HG02763 (cell line): ENCODE results near the gene FMNL3.

Experiments used
- ATAC-seq: cut with Tn5 transposase; IDR thresholded peaks from one replicate; pipeline ENCODE4 v1.9.1; 2021; ENCODE audit warnings: mild to moderate bottlenecking, moderate library complexity; ENCODE audit not compliant: unreplicated experiment

The FMNL3 gene

DNA sequence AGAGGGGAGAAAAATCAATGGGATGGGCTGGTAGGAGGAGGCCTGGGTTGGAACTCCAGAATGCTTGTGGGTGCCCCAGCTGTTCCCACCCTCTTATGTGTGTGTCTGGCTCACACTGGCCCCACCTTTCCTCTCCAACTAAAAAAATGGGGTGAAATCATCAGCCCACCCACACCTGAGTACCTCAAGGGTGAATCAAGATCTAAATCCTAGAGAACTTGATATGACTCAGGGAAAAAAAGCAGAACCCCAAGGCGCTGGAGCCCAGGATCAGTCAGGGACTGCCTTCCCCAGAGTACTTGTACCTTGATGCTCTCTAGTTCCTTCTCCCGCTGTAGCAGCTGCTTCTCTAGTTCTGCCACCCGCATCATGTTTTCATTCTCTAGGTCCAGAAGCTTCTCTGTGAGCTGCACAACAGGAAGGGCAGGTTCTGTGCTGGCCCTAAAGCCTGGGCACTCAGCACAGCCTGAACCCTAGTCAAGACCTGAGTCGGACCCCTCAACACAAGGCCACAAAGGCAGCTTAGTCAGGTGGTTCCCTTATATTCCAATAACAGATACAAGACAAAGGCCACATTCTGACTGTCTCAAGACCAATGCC, 54.2 kb downstream of the FMNL3 start:
- no peak for ATAC-seq

DNA sequence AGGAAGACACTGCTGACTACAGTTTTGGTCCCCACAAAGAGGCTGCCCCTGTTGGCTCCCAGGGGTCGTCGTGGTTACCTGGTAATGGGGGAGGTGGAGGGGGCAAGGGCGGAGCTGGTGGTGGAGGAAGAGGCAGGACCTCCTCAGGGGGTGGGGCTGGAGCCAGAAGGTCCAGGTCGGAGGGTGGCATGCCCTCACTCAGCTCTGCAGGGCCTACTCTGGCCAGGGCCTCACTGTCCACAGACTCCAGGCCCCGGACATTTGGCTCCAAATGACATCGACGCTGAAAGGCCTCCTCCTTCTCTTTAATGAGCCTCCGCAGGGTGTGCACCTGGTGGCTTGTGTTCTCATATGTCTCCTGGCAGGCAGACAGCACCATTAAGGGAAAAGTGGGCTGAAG, 55.4 kb downstream of the FMNL3 start:
- ATAC-seq = no peak

DNA sequence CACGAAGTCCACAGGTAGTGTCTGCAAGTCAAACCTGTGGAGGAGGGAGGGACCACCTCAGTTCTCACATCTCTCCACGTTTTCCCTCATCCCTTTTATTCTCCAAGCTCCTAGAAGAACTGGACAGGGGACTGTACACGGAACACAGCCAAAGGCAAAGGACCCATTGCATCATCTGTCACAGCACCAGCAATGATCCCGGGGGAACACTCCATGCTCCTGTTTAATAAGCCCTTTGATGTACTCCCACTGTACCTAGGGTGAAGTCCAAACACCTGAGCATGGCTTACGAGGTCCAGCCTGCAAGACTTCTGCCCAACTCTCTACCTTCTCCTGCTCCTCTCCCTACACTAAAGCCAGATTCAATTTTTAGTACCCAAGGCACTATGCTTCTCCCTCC, 57.3 kb downstream of the FMNL3 start:
- ATAC-seq = no peak

DNA sequence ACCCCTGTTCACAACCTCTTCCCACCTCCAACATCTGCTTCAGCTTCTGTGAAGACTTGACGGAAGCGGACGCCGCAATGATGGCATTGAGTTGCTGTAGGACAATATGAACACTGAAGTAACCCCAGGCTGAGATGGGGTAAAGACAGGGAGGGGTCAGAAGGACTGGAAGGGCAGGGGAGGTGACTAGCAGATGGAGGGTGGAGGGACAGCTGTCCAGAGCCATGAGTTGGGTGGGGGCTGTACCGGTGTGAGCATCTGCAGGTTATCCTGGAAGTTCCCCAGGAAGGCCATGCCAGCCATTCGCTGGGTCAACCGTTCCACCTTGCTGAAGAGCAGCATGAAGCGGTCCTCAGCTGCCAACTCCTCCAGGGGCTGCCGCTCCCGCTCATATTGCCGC, 57.8 kb downstream of the FMNL3 start:
- no peak for ATAC-seq

DNA sequence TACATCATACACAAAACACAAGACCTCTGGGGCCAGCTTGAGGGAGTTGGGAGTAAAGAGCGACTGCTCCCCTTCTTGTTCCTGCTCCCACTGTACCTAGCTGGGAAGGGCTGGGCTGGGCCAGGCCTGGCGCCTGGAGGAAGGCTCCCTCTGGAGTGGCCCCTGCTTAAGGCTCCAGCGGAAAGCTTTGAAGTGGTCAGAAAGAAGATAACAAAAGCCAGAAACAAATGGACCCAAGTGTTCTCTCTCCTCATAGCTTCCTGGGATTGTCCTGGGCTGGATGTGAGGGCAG, 58.5 kb downstream of the FMNL3 start:
- no peak for ATAC-seq

DNA sequence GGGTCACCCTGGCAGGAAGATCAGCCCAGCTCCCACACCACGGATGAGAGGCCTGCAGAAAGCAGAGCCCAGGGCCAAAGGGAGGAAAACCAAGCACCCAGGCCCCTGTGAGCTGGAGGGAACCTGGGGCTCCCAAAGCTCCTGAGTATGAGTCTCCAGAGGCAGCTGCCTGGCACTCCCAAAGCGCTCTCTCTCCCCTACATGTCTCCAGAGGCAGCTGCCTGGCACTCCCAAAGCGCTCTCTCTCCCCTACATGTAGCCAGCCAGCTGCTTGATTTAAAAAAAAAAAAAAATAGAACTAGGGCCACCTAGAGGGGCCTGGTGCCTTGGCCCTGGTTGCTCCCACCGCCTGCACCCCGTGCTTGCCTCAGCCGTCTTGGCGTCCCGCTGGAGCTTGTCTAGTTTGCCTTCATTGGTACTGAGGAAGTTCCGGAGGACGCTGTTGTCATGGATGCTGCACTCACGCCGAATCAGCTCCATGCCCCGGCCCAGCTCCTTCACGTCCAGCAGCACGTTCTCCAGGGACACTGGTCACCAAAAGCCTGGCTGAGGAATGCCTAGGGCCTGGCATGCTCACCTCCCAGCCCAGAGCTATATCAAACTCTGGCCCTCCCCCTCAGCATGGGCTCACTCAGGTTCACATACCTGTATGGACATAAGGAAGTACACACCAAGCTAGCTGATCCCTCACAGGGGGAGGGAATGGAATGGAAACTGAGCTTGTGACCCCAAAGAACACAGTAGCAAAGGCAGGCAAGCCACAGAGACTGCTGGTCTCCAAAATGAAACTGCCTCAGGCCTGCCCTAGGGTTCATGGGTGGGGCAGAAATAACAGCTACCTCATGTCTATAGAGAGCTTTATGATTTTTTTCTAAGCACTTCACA, 59.1 kb downstream of the FMNL3 start:
- ATAC-seq = no peak

DNA sequence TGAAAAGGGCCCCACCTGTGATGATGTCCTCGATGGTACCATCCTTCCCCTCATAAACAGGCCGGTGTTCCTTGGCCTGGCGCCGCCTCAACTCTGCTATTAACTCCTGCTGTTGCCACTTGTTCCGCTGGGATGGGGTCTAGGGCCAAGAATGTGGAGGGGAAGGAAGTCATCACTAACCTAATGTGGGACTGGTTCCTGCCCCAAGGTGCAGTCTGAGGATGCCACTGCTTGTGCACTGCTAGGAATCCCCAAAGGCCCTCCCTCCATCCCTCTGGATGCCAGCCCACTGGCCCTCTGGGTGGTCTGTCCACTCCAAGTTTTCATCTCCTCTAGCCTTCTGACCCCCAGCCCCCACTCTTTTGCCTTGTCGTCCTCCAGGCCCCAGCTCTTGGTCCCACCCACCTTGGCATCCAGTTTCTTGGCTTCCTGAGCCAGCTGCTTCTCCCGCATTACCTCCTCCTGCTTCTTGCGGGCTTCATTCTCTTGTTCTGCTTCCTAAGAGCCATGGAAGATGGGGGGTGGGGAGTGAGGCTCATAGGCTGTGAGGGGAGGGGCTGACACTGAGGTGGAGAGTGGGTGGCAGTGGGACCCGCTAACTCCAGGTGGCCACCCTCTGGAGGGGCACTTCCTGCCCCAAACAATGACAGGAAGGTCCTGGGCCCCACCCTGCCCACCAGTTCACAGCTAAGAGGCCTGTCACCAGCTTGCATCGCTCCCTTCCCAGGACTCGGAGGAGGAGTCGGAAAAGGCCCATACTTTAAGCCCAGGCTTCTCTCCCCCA, 60.1 kb downstream of the FMNL3 start:
- no peak for ATAC-seq

DNA sequence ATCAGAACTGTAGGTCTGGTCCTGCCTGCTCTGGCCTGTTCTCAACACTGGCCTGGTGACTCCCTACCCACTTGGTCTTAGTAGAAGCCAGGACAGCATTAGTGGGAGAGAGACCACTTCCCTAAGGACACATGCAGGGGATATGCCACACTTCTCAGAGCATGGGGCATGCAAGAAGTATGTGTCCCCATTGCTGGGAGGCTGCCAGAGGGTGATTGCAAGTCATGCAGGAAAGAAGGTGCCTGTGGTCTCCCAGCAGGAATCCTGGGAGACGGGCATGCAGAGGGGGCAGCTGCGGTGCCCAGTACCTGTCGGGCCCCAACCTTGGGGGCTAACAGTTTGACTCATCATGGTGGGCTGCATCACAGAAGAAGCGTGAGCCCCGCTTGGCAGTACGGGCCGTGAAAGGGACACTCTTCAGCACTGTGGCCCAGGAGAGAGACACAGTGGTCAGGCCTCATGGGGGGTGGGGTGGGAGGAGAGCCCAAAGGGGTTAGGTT, 60.8 kb downstream of the FMNL3 start:
- ATAC-seq = no peak

DNA sequence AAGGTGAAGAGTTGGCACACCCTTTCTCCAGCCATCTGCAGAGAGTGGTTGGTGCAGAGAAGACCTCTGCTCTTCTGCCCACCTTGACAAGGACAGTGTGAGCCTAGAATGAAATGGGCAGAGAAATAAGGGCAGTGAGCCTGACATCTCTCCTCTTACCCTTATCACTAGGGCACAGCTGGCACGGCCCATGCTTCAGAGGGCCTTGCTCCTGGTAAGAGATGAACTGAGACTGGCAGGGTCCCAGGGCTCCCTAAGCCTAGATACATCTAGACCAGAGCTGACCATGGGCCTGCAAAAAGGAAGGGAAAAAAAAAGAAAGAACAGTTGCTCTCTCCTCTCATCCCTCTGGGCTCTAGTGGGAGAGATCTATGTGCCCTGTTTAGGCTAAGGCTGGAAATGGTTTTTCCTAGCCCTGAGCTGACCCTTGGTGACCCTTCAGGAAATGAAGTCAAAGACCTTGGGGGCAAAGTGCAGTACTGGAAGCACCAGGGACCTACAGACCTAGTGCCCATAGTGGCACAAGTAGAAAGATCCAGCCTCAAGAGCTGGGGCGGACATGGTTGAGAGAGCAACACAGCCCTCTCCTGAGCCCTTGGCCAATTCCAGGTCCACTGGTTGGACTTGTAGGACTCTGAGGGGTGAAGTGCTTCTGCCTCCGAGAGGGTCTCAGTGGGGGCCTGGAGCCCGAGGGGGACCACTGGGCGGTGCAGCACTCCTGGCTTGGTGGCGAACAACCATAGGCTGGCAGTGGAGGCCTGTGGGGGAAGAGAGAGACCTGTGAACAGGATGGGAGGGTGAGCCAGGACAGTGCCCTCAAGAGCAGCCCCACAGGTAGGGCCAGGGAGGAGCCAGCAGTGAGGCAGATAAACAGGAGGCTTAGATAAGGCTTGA, 61.8 kb downstream of the FMNL3 start:
- ATAC-seq = no peak

DNA sequence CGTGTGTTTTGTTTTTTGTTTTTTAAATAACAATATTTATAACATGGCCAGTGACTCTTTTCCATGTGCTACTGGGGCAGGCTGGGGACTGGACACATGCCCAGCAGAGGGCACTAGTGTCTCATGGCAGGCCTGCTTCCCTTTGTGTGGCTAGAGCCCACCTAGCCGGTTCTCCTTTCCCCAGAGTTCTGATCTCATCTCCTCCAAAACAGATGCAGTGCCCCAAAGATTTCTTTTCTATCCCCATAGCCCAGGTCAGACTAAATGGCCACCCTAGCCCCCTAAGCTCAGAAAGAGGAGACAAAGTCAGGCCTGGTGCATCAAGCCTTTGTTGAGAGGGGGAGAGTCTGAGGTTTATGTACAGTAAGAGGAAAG, 62.6 kb downstream of the FMNL3 start:
- ATAC-seq = no peak

DNA sequence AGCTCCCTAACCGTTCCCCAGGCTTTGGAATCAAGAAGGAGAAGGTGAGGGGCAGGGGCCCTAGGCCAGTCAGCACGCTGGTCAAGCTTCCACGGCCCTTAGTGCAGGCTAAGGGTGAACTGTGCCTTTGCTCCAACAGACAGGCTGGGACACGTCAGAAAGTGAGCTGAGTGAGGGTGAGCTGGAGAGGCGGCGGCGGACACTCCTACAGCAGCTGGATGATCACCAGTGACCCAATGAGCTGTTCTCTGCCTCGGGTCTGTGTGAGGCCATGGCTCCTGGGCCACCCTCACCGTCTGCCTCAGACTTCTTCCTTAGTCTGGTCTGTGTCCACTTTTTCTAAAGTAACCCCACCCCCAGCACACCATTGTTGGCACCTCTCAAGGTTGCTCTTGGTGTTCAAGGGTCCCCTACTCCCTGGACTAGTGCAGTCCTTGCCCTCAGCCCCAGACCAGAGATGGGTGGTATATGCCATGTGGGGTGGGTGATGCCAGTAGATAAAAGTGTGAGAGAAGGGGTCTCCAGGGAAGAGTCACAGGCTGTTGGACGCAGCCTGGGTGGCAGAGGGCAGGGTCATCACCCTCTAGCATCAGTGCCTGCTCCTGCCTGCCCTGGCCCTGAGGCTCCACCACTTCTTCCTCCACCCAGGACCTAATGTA, 63.1 kb downstream of the FMNL3 start:
- ATAC-seq = no peak

DNA sequence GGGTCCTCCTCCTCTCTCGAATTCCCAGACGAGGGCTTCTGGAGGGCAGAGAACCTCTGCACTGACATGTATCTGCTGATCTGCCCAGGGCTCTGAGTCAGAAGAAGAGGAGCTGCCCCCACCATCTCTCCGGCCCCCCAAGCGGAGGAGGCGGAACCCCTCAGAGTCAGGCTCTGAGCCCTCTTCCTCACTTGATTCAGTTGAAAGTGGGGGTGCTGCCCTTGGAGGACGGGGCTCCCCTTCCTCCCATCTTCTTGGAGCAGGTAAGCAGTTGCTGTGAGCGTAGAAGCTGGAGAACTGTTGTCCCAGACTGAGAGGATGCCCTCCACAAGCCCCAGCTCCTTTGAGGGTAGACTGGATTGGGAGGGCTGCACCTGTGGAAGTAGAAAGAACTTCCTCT, 64.1 kb downstream of the FMNL3 start:
- ATAC-seq = no peak

DNA sequence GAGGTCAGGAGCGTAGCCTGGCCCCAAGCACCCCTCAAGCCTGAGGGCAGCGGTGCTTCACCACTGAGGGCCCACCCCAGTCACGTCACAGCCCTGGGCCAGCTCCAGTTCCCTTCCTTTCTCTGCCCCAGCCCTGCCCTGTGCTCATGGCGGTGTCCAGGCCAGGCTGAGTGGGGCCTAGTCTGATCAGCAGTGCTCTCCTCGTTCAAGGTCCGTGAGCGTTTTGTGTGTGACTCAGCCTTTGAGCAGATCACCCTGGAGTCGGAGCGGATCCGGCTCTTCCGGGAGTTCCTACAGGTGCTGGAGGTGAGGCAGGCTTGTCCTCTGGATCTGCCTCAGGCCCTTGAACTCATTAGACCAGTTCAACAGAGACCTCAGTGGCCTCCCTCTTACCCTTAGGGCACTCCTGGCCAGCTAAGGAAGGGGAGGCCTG, 64.8 kb downstream of the FMNL3 start:
- ATAC-seq = no peak

DNA sequence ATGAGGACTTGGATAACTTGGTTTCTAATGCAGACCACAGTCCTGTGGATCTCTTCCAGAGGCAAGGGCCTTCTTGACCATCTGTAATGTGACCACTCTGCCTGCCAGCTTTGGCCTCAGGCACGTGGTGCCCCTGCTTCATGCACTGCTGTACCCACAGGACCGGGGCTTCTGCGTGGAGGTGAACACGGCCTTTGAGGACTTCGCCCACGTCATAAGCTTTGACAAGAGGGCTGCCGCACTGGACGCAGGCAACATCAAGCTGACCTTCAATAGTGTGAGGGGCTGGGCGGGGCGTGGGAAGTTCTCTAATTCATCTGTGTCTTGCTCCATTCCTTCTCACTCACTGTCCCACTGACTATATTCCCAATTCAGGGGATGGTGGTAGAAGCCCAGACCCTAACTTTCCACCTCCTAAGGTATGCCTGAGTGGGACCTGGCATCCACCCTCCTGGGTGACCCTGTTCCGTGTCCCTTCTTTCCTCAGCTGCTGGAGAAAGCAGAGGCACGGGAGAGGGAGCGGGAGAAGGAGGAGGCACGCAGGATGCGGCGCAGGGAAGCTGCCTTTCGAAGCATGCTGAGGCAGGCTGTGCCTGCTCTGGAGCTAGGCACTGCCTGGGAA, 65.3 kb downstream of the FMNL3 start:
- ATAC-seq = no peak

DNA sequence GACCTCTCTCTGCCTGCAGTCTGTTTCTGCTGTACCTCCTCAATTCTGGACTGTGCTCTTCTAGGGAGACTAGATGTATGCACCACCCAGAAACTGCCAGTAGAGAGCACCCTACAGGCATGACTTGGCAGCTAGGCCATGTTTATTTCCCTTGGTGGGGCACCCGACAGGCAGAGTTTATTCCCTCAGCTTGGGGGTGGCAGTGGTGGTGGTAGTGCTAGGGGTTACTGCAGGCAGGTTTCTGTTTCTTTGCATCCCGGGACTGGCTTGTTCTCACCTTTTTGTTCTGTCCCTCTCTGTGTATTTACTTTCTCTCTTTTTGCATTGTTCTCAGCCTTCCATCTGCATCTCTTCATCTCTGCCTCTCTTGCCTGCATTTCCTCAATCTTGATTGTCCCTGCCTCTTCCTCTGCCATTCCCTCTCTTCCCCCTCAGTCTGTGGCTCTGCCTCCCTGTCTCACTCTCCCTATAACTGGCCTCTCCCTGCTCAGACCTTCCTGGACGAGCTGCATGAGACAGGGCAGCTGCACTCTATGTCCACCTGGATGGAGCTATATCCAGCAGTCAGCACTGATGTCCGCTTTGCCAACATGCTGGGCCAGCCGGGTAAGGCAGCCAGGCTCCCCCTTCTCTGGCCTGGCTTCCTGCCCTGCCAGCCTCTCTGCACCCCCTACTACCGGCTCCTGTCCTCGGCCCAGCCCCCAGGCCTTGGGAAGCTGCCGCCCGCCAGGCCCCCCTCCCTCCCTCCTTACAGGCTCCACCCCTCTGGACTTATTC, 70.0 kb downstream of the FMNL3 start:
- ATAC-seq = no peak

DNA sequence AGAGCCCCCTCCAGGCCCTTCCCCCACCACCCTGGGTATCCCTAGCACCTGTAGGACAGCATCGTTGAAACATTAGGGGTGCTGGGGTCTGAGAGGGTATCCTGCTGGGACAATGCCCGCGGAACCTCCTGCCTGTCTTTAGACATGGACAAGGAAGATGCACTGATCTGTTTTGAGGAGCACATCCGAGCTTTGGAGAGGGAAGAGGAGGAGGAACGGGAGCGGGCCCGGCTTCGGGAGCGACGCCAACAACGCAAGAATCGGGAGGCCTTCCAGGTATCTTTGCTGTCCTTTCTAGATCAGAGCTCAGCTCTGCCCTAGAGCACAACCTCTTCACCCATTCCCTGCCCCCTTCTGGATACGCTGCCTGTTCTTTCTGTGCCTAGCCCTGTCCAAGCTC, 70.6 kb downstream of the FMNL3 start:
- no peak for ATAC-seq

DNA sequence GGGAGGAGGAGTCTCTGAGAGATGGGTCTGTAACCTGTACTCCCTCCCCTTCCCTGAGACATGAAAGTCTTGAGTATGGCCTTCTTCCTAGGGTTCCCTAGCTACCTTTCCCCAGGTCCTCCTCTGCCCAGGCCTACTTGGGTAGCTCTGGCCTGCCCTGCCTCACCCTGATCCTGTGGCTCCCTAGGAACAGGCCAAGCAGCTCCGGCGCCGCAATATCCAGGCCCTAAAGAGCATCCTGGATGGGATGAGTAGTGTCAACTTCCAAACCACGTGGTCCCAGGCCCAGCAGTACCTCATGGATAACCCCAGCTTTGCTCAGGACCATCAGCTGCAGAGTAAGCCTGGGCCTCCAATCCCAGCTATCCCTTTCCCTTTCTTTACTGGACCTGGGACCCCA, 71.5 kb downstream of the FMNL3 start:
- ATAC-seq = no peak

DNA sequence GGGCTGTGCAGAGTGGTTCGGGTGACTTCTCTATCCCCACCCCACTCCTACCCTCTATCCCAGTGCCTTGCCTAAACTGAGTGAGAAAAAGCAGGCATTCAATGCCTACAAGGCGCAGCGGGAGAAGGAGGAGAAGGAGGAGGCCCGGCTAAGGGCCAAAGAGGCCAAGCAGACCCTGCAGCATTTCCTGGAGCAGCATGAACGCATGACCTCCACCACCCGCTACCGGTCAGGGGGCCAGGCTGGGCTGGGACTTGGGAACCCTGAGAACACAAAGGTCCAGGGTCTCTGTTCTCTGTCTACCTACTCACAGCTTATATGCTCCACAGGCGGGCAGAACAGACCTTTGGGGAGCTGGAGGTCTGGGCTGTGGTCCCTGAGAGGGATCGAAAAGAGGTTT, 72.2 kb downstream of the FMNL3 start:
- ATAC-seq = no peak

DNA sequence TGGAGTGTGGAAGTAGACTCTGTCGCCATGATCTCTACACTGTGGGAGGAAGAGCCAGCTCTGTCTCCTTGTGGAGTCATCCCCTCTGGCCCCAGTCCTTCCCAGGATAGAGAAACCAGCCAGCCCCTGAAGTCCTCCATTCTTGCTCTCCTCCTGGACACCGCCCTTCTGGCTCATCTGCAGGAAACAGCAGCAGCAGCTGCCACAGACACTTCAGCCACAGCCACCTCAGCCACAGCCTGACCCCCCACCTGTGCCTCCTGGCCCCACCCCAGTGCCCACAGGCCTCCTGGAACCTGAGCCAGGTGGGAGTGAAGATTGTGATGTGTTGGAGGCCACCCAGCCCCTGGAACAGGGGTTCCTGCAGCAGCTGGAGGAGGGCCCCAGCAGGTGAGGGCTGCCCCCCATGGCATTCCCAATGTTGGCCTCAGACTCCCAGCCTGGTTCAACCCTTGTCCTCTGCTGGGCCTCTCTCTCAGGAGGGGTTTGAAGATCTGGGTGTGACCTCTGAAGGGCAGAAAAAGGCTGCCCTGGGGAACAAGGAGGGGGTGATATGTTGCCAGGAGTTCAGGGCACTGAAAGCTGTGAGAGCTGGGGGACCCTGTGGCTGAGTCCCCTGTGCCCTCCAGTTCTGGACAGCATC, 73.4 kb downstream of the FMNL3 start:
- ATAC-seq = no peak
